H9 (cell line): ENCODE data around the gene DGKD. TPM values are rescaled to one million over a fixed set of nuclear protein-coding genes. Genes with fewer than 3 reads are reported as not detected.
A peak's percentile ranks its signal among the peaks of the same experiment; 100 is the strongest.

Experiments used
- DNase-seq: peaks from one replicate; pipeline ENCODE4 v3.0.0-alpha.2; 2017
- H2AFZ ChIP-seq: one replicate; pipeline ENCODE4 v1.6.1; 2013; ENCODE audit warnings: mild to moderate bottlenecking, low read length, control low read depth, moderate library complexity
- H2AK5ac ChIP-seq: 2 replicates; pipeline ENCODE4 v1.6.1; 2013; ENCODE audit warnings: low read length, control low read depth, mixed read lengths; ENCODE audit not compliant: insufficient read length
- H2BK120ac ChIP-seq: one replicate; pipeline ENCODE4 v1.6.1; 2013; ENCODE audit warnings: low read depth, mild to moderate bottlenecking, low read length, control low read depth, inconsistent platforms; ENCODE audit not compliant: poor library complexity, severe bottlenecking
- H2BK12ac ChIP-seq: 2 replicates; pipeline ENCODE4 v1.6.1; 2013; ENCODE audit warnings: low read length, control low read depth, mixed read lengths, low read depth; ENCODE audit not compliant: insufficient read length
- H2BK15ac ChIP-seq: 2 replicates; pipeline ENCODE4 v1.6.1; 2013; ENCODE audit warnings: low read depth, low read length, control low read depth
- H2BK20ac ChIP-seq: one replicate; pipeline ENCODE4 v1.6.1; 2013; ENCODE audit warnings: low read depth, mild to moderate bottlenecking, low read length, control low read depth, inconsistent platforms; ENCODE audit not compliant: poor library complexity, severe bottlenecking
- H2BK5ac ChIP-seq: 2 replicates; pipeline ENCODE4 v1.6.1; 2013; ENCODE audit warnings: low read length, control low read depth, mixed read lengths; ENCODE audit not compliant: insufficient read length
- H3K14ac ChIP-seq: 2 replicates; pipeline ENCODE4 v1.6.1; 2013; ENCODE audit warnings: low read length, control low read depth; ENCODE audit not compliant: insufficient read depth
- H3K18ac ChIP-seq: 2 replicates; pipeline ENCODE4 v1.6.1; 2013; ENCODE audit warnings: low read depth, mild to moderate bottlenecking, mixed read lengths, low read length, control low read depth; ENCODE audit not compliant: insufficient read length
- H3K23ac ChIP-seq: 2 replicates; pipeline ENCODE4 v1.6.1; 2013; ENCODE audit warnings: low read length, control low read depth, mixed read lengths, low read depth; ENCODE audit not compliant: insufficient read length
- H3K23me2 ChIP-seq: 2 replicates; pipeline ENCODE4 v1.6.1; 2013; ENCODE audit warnings: low read depth, mild to moderate bottlenecking, mixed read lengths, low read length, control low read depth; ENCODE audit not compliant: insufficient read length, poor library complexity, severe bottlenecking
- H3K27ac ChIP-seq: 2 replicates; pipeline ENCODE4 v1.5.1; 2013; ENCODE audit warnings: low read length, control low read depth, mixed read lengths, low read depth; ENCODE audit not compliant: insufficient read length
- H3K27me3 ChIP-seq: 2 replicates; pipeline ENCODE4 v1.6.1; 2013; ENCODE audit warnings: low read length, control low read depth, inconsistent platforms; ENCODE audit not compliant: insufficient read depth
- H3K4ac ChIP-seq: 2 replicates; pipeline ENCODE4 v1.6.1; 2013; ENCODE audit warnings: low read depth, mild to moderate bottlenecking, control low read depth, inconsistent platforms, low read length, moderate library complexity
- H3K4me1 ChIP-seq: 2 replicates; pipeline ENCODE4 v1.6.1; 2013; ENCODE audit warnings: low read length, control low read depth, inconsistent platforms; ENCODE audit not compliant: insufficient read depth
- H3K4me2 ChIP-seq: 2 replicates; pipeline ENCODE4 v1.6.1; 2013; ENCODE audit warnings: low read length, control low read depth, mixed read lengths; ENCODE audit not compliant: insufficient read length, insufficient read depth
- H3K56ac ChIP-seq: 2 replicates; pipeline ENCODE4 v1.6.1; 2013; ENCODE audit warnings: low read depth, mild to moderate bottlenecking, mixed read lengths, low read length, control low read depth; ENCODE audit not compliant: insufficient read length
- H3K79me1 ChIP-seq: 2 replicates; pipeline ENCODE4 v1.6.1; 2013; ENCODE audit warnings: low read depth, mild to moderate bottlenecking, moderate library complexity, low read length, control low read depth, inconsistent platforms; ENCODE audit not compliant: insufficient read depth, poor library complexity, severe bottlenecking
- H3K79me2 ChIP-seq: 2 replicates; pipeline ENCODE4 v1.6.1; 2013; ENCODE audit warnings: low read length, control low read depth, inconsistent platforms; ENCODE audit not compliant: insufficient read depth
- H3K9ac ChIP-seq: 2 replicates; pipeline ENCODE4 v1.6.1; 2013; ENCODE audit warnings: low read length, control low read depth, mixed read lengths; ENCODE audit not compliant: insufficient read length; ENCODE audit errors: extremely low read depth
- H3K9me3 ChIP-seq: one replicate; pipeline ENCODE4 v1.6.1; 2013; ENCODE audit warnings: low read depth, low read length, inconsistent platforms; ENCODE audit not compliant: control insufficient read depth
- H3T11ph ChIP-seq: one replicate; pipeline ENCODE4 v1.6.1; 2013; ENCODE audit warnings: mild to moderate bottlenecking, low read length, control low read depth, inconsistent platforms
- H4K20me1 ChIP-seq: one replicate; pipeline ENCODE4 v1.6.1; 2013; ENCODE audit not compliant: control insufficient read depth, insufficient read length, insufficient read depth
- H4K5ac ChIP-seq: 2 replicates; pipeline ENCODE4 v1.6.1; 2013; ENCODE audit warnings: low read depth, mild to moderate bottlenecking, mixed read lengths, low read length, control low read depth; ENCODE audit not compliant: insufficient read length
- H4K8ac ChIP-seq: replicated peaks from 2 replicates; pipeline ENCODE4 v1.6.1; 2013; ENCODE audit warnings: low read length, control low read depth, mixed read lengths, low read depth; ENCODE audit not compliant: insufficient read length
- H4K91ac ChIP-seq: 2 replicates; pipeline ENCODE4 v1.6.1; 2013; ENCODE audit warnings: low read depth, mild to moderate bottlenecking, moderate library complexity, mixed read lengths, low read length, control low read depth; ENCODE audit not compliant: insufficient read length
- H3K27ac Mint-ChIP-seq, 3 experiments: 2 replicates in 2 of 3; 3 replicates in 1 of 3; pipeline ENCODE4 v1.8.0; 2020 to 2021; ENCODE audit warnings: mixed read lengths in 3 of 3, mild to moderate bottlenecking in 1 of 3, moderate library complexity in 1 of 3
- H3K27me3 Mint-ChIP-seq: 2 replicates; pipeline ENCODE4 v1.8.0; 2021; ENCODE audit warnings: low read depth, mild to moderate bottlenecking, moderate library complexity, mixed read lengths
- H3K36me3 Mint-ChIP-seq, 3 experiments: 2 replicates in 2 of 3; 3 replicates in 1 of 3; pipeline ENCODE4 v1.8.0; 2020 to 2021; ENCODE audit warnings: low read depth in 3 of 3, mixed read lengths in 3 of 3; ENCODE audit not compliant: insufficient read depth in 1 of 3
- H3K4me1 Mint-ChIP-seq, 2 experiments: 2 replicates each; pipeline ENCODE4 v1.8.0; 2020; ENCODE audit warnings: mixed read lengths in 2 of 2
- H3K4me3 Mint-ChIP-seq, 2 experiments: 2 replicates in 1 of 2; 3 replicates in 1 of 2; pipeline ENCODE4 v1.8.0; 2020 to 2021; ENCODE audit warnings: mild to moderate bottlenecking in 2 of 2, mixed read lengths in 2 of 2, moderate library complexity in 1 of 2
- H3K9me3 Mint-ChIP-seq, 2 experiments: 2 replicates in 1 of 2; 3 replicates in 1 of 2; pipeline ENCODE4 v1.8.0; 2020; ENCODE audit warnings: mild to moderate bottlenecking in 2 of 2, mixed read lengths in 2 of 2, moderate library complexity in 1 of 2
- WGBS: extraction: QIAGEN DNeasy Blood & Tissue Kit; methylation state at CpG from one replicate; pipeline ENCODE4 v1.1.7; 2013; ENCODE audit warnings: missing lambda C conversion rate, low lambda C conversion rate, mixed read lengths; ENCODE audit not compliant: insufficient read length; ENCODE audit errors: extremely low coverage; 5-methylcytosine and 5-hydroxymethylcytosine counted together
- total RNA-seq: library from RNA; stranded (reverse); gene quantifications from 2 replicates; pipeline ENCODE4 v1.2.1, GENCODE V29; 2021
- TF ChIP-seq, protein P1 (sequence below): fragments of 200-600 bp; sonication (generic); conservative IDR thresholded peaks from 3 replicates; pipeline ENCODE4 v1.8.0; 2021; ENCODE audit warnings: antibody characterized with exemption, mild to moderate bottlenecking

Gene DGKD
- total RNA-seq, 1 experiment from 2014 or later = 20.7 TPM

- no peaks in the 10 kb centered on the region for H3K79me2 ChIP-seq
- H3K9me3 ChIP-seq = no peaks in the 10 kb centered on the region
- no peak overlapping the region for H3K18ac ChIP-seq
- no peaks in the 10 kb centered on the region for H3K79me1 ChIP-seq
- Mint-ChIP-seq H3K36me3 (peaks cover 0 to 5% (median 4%) of the 10 kb centered on the region in 3 experiments; a peak in 5 of 7 replicates), H3K9me3 (no peaks in the 10 kb centered on the region; a peak in 1 of 5 replicates), H3K27ac (peak overlapping the region in 1 of 3 experiments; percentile 39; a peak in 1 of 7 replicates), H3K4me1 (peaks cover 4 to 6% of the 10 kb centered on the region in 2 experiments), H3K27me3 (no peaks in the 10 kb centered on the region), H3K4me3 (no peak overlapping the region)
- H3K27me3 ChIP-seq = no peaks in the 10 kb centered on the region
- H4K91ac ChIP-seq = no peak overlapping the region
- H3K14ac ChIP-seq = no peak overlapping the region
- H3K9ac ChIP-seq = no peak overlapping the region
- H3K4ac ChIP-seq = no peak overlapping the region
- DNase-seq = no peak
- H2BK12ac ChIP-seq = no peak overlapping the region
- no peaks in the 10 kb centered on the region for H3K4me1 ChIP-seq
- H3K27ac ChIP-seq = no peak overlapping the region
- no peaks in the 10 kb centered on the region for H3K23me2 ChIP-seq
- no peak overlapping the region for H4K8ac ChIP-seq
- no peak overlapping the region for H3K56ac ChIP-seq
- peaks cover 4% of the 10 kb centered on the region for H4K20me1 ChIP-seq
- H2BK5ac ChIP-seq = no peak overlapping the region
- H2BK120ac ChIP-seq = no peak overlapping the region
- no peak overlapping the region for H2BK20ac ChIP-seq
- TF ChIP-seq, protein P1, sequence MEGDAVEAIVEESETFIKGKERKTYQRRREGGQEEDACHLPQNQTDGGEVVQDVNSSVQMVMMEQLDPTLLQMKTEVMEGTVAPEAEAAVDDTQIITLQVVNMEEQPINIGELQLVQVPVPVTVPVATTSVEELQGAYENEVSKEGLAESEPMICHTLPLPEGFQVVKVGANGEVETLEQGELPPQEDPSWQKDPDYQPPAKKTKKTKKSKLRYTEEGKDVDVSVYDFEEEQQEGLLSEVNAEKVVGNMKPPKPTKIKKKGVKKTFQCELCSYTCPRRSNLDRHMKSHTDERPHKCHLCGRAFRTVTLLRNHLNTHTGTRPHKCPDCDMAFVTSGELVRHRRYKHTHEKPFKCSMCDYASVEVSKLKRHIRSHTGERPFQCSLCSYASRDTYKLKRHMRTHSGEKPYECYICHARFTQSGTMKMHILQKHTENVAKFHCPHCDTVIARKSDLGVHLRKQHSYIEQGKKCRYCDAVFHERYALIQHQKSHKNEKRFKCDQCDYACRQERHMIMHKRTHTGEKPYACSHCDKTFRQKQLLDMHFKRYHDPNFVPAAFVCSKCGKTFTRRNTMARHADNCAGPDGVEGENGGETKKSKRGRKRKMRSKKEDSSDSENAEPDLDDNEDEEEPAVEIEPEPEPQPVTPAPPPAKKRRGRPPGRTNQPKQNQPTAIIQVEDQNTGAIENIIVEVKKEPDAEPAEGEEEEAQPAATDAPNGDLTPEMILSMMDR = no peak
- no peak overlapping the region for H2BK15ac ChIP-seq
- H4K5ac ChIP-seq = no peak overlapping the region
- H2AFZ ChIP-seq = no peak overlapping the region
- WGBS = no CpG with 5 or more reads among the region's 14 CpGs
- no peak overlapping the region for H3K23ac ChIP-seq
- H3K4me2 ChIP-seq = no peak overlapping the region
- H2AK5ac ChIP-seq = no peak overlapping the region
- H3T11ph ChIP-seq = no peak overlapping the region
Observed at GRCh38 chr2:233476063-233476410, 121.7 kb downstream of the DGKD start.
